GM19328 (cell line): ENCODE results near the gene EVA1C.
"Not testable (repeated sequence)": the region's sequence is repeated elsewhere in the genome, so short reads cannot be mapped to it uniquely, and the experiment has no call there.

ENCODE experiments used
- ATAC-seq: cut with Tn5 transposase; IDR thresholded peaks from one replicate; pipeline ENCODE4 v1.9.1; 2021; ENCODE audit warnings: mild to moderate bottlenecking, moderate library complexity; ENCODE audit not compliant: unreplicated experiment

EVA1C gene

DNA sequence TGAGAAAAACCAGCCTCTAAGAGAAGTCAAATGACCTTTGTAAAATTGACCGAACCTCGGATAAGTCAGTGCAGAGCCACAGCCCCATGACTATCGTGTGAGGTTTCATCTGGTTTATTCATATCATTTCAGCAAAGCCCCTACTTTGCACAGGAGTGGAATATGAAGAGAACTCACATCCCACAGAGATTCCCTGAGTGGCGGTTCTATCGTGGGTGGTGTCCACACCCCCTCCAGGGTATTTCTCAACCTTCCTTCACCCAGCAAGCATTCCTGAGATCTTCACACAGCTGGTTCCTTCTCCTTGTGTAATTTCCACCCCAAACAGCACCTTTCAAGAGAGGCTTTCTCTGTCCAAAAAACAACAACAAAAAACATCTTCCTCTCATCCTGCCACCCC is 47.5 kb downstream of the EVA1C start:
- no peak for ATAC-seq

GRCh38 chr21:32461503-32461902 is 49.0 kb downstream of the EVA1C start:
- no peak for ATAC-seq

- ATAC-seq: not testable (repeated sequence)
These were observed 50.1 kb downstream of the EVA1C start for GRCh38 chr21:32462564-32462963.

DNA sequence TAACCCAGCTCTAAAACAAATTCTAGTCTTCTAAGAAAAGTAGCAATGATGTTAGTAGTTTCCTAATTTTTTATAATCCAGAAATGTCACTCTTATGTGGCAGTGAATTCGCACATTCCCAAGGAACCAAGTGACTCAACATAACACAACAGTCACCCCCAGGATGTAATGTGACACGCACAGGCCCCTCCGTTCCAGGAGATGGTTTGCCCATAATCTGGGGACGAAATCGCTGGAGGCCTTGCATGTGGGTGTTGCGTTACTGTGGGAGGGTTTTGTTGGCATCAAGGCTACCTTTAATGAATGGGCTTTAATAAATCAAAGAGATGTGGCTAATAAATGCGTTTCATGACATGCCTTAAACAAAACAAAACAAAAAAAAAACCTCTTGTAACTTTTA is 50.9 kb downstream of the EVA1C start:
- no peak for ATAC-seq

DNA sequence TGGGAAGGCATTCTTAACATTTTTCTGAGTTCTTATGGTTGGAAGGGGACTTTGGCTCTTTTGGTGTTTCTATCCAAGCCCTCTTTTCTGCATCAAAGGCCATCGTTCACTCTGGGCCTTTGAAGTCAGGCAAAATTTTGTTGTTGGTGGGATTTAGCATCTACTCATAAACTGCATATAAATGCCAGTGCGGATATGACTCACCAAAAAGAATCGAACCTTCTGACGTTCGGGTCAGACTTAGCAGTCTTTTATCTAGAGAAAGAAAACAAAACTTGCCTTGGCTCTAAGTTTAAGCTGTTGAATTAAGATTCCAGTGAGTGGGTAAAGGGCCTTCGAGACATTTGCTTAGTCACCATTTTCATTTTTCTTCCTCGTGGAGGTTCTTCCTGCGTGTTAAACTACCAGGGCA is 51.4 kb downstream of the EVA1C start:
- ATAC-seq: no peak

DNA sequence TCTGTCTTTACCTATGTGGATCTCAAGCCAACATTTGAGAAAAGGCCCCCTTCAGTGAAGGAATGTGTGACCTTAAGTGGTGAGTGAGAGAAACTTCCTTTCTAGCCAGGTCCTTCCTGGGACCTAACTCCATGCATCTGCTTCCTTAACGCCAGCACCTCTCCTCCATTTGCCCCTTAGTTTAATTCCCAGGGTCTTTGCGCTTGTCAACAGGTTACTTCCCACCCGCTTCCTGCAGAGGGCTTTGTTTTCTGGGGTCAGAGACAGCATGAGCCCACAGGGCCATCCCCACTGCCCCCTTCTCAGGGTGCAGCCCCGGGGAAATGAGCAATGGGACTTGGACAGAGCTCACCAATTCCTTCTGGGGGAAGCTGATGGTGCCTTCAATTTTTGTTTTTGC is 54.8 kb downstream of the EVA1C start:
- ATAC-seq: no peak

- no peak for ATAC-seq
These were observed 56.2 kb downstream of the EVA1C start for GRCh38 chr21:32468681-32469111.

- ATAC-seq: no peak
These were observed 57.1 kb downstream of the EVA1C start for GRCh38 chr21:32469628-32470027.

DNA sequence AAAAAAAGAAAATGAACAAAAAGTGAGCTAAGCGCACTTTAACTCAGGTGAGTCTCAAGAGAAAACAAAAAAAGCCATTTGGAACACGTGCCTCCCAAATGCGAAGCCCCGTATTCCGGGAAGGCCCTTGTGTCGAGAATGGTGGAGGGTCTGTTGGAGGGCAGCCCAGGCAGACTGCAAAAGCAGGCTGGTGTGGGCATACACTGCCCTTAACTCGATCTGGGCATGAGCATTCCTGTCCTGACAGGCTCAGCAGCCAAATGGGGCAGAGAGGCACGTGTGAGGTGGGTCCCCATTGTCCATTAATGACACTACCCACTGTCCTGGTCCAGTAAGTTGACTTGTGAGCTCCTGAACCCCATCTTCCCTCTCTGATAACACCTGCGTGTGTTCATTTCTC is 57.7 kb downstream of the EVA1C start:
- ATAC-seq: no peak

DNA sequence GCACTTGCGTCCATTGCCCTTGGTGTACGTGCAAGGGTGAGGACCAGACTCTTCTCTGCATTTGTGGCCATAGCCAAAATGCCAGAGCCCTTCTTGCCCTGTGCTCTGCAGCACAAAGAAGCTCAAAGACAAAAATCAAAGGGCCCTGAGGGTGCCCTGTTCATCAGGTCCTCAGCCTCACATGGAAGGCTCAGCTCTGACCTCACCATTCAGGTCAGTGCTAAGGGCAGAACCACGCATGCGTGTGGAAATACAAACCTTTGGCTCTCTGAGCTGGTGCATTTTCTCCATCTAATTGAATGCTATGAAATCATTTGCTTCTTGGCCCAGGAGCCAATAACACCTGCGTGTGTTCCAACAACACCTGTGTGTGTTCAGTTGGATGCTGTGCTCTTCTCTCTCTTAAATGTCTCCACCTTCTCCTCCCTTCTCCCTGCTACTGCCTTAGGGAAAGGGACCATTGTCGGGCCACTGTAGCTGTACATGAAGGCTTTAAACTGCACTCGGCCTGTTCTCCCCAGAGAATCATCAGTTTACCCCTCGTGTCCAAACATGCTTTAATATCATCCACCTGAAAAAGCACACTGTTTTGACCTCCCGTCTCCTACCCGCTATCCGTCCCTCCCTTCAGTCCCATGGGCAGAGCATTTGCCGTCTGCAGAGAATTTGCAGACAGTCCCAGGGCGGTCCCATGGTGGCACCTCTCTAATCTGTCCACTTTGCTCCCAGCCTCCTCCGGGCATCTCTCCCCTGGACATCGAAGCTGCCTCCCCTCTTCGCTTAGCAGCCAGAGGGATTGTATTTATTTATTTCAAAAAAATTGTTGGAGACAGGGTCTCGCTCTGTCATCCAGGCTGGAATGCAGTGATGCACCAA is 60.6 kb downstream of the EVA1C start:
- no peak for ATAC-seq

GRCh38 chr21:32474179-32475059 is 61.9 kb downstream of the EVA1C start:
- ATAC-seq: no peak

- ATAC-seq: no peak
These were observed 62.8 kb downstream of the EVA1C start for GRCh38 chr21:32475162-32475812.

DNA sequence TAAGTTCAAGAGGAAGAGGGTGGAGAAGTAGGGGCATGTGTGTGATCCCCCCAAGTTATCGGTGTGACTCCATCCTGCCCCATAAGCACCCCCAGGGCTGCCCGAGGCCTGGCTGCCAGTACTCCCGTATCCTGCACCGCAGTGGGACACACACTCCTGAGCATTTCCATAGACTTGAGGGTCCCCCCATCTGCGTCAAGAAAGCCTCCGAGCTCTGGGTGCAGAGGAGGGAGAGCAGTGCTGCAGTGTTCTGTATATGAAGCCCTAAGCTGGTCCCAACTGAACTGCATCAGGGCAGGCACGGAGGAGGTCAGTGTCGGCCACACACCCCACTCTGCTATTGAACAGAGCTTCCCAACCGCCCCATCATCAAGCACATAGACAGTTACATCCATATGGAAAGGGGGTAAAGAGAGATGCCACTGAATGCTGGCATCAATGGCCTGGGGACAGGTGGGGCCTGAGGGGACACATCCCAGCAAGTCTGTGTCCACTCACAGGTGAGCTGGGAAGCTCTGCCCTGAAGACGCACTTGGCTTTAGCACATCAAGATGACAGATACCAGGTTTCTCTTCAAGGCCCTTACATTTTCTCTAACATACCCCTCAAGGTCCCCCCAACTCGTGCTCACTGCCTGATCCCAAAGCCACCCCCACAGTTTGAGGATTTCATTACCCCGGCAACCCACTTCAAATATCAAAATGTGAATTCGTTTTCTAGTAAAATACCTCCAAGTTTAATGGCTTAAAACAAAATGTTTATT is 64.3 kb downstream of the EVA1C start:
- ATAC-seq: no peak

DNA sequence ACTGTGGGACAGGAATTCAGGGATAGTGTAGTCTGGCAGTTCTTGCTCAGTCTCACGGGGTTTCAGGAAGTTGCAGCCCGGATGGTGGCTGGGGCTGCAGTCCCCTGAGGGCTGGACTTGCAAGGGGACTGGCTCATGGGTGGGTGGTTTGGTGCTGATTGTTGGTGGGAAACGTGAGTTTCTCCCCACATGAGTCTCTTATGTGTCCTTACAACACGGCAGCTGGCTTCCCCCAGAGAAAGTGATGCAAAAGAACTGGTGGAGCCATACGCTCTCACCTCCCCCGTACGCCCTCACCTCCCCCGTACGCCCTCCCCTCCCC is 64.9 kb downstream of the EVA1C start:
- ATAC-seq: no peak

GRCh38 chr21:32481875-32482408 is 69.4 kb downstream of the EVA1C start:
- no peak for ATAC-seq

GRCh38 chr21:32482565-32483292 is 70.2 kb downstream of the EVA1C start:
- no peak for ATAC-seq

GRCh38 chr21:32483293-32483595 is 70.7 kb downstream of the EVA1C start:
- no peak for ATAC-seq

DNA sequence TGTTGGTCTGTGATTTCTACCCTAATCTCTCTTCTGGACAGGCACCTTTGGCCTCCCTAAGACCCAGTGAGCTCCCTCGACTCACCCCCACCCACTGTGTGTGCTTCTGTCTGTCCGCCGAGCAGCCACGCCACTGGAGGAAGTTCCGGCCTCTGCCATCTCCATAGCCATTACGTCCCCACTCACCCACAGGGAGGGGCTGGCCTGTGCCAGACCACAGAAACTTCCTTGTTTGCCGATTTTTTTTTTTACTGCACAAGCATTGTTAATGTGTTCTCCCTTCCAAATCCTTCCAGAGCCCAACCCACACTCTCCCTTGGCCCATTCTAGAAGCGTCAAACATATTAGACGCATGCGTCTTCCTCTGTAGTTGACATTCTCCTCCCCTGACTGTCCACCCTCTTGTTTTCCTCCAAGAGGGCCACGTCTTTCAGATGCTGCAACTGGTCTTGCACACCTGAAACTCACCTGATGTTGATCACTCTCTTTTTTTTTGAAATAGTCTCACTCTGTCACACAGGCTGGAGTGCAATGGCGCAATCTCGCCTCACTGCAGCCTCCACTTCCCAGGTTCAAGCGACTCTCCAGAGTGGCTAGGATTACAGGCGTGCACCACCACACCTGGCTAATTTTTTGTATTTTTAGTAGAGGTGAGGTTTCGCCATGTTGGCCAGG is 72.3 kb downstream of the EVA1C start:
- ATAC-seq: no peak

- ATAC-seq: no peak
These were observed 79.9 kb downstream of the EVA1C start for GRCh38 chr21:32492376-32492775.
